Stomach (tissue), 4 donors: Measurements from ENCODE around the gene MPZL1.

Source experiments
- POLR2AphosphoS5 ChIP-seq, 3 donors: sonication (generic); formaldehyde crosslinking; IDR thresholded peaks; one replicate each; pipeline ENCODE4 v1.6.1; 2016; ENCODE audit warnings: antibody characterized with exemption in 3 of 3
- TF ChIP-seq, protein P1 (sequence below), 7 experiments: fragments of 450-650 bp in 4 of 7; fragments of 200-600 bp in 3 of 7; sonication (generic) in 3 of 7; IDR thresholded peaks; one replicate each; pipeline ENCODE4 v1.5.1; 2016 to 2019; ENCODE audit warnings: antibody characterized with exemption in 7 of 7, control low read depth in 2 of 7, mild to moderate bottlenecking in 1 of 7

DNA sequence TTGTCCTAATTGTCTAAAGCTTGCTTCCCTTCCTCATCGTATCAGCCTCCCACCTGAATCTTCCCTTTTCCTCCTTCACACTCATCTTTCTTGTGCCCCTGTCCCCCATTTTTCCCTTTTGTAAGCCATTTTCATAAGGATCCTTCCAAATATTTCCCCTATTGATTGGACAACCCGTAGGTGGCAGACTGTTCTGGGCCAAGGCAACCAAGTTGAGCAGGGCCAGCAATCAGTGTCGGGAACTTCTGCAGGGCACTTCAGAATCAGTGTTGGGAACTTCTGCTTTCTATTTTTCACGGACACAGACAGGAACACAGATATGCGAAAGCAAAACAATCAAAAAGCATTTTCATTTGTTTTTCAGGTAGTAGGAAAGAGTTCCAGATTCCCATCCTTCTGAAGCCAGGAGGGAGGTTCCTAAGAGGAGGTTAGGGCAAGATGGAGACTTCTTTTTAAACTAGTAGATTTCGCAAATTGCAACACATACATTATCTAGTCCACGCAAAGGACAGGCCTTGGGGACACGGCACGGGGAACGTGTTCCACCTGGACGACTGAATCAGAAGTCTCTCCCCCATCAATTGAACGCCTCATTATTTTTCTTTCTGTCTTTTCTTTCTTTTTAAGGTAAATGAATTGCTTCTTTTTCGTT is 691 bp upstream of the MPZL1 start:
- TF ChIP-seq, protein P1, sequence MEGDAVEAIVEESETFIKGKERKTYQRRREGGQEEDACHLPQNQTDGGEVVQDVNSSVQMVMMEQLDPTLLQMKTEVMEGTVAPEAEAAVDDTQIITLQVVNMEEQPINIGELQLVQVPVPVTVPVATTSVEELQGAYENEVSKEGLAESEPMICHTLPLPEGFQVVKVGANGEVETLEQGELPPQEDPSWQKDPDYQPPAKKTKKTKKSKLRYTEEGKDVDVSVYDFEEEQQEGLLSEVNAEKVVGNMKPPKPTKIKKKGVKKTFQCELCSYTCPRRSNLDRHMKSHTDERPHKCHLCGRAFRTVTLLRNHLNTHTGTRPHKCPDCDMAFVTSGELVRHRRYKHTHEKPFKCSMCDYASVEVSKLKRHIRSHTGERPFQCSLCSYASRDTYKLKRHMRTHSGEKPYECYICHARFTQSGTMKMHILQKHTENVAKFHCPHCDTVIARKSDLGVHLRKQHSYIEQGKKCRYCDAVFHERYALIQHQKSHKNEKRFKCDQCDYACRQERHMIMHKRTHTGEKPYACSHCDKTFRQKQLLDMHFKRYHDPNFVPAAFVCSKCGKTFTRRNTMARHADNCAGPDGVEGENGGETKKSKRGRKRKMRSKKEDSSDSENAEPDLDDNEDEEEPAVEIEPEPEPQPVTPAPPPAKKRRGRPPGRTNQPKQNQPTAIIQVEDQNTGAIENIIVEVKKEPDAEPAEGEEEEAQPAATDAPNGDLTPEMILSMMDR (IDR thresholded peaks at IDR 0.05): peak in 4 of 7 experiments; percentile 12 to 50 (median 40)
- no peak for TF ChIP-seq POLR2AphosphoS5 (IDR thresholded peaks at IDR 0.05)
